Heart left ventricle (tissue), 16 donors: ENCODE measurements around the gene ORM1. TPM values are rescaled to one million over a fixed set of nuclear protein-coding genes. Genes with fewer than 3 reads are reported as not detected.

Experiments used
- ATAC-seq, 4 donors: fragments of 200-7000 bp; cut with Tn5 transposase; one replicate each; pipeline ENCODE4 v1.9.1; 2020 to 2022; ENCODE audit warnings: moderate library complexity in 4 of 4, mild to moderate bottlenecking in 3 of 4, moderate number of reproducible peaks in 1 of 4
- DNase-seq, 5 donors: peaks; one replicate each; pipeline ENCODE4 v3.0.0-alpha.2; 2020
- H3K27ac ChIP-seq, 12 donors: fragments of 200-600 bp; sonication (generic) in 4 of 12; one replicate each; pipeline versions ENCODE4 v1.5.0 to v1.8.0; 2016 to 2022; ENCODE audit warnings: mild to moderate bottlenecking in 2 of 12
- H3K27me3 ChIP-seq, 9 donors: fragments of 200-600 bp; sonication (generic) in 2 of 9; one replicate each; pipeline versions ENCODE4 v1.5.1 to v1.8.0; 2016 to 2022; ENCODE audit warnings: mild to moderate bottlenecking in 3 of 9
- H3K36me3 ChIP-seq, 9 donors: fragments of 200-600 bp; sonication (generic) in 2 of 9; one replicate each; pipeline versions ENCODE4 v1.5.0 to v1.8.0; 2018 to 2022; ENCODE audit warnings: mild to moderate bottlenecking in 2 of 9
- H3K4me1 ChIP-seq, 12 donors: fragments of 200-600 bp; sonication (generic) in 4 of 12; one replicate each; pipeline versions ENCODE4 v1.5.0 to v1.8.0; 2016 to 2022; ENCODE audit warnings: mild to moderate bottlenecking in 3 of 12
- H3K4me3 ChIP-seq, 12 donors: fragments of 200-600 bp; sonication (generic) in 4 of 12; one replicate each; pipeline versions ENCODE4 v1.5.0 to v1.8.0; 2017 to 2022; ENCODE audit warnings: mild to moderate bottlenecking in 9 of 12, moderate library complexity in 4 of 12
- H3K9me3 ChIP-seq, 12 donors: fragments of 200-600 bp; sonication (generic) in 4 of 12; one replicate each; pipeline versions ENCODE4 v1.5.0 to v1.8.0; 2016 to 2022; ENCODE audit warnings: mild to moderate bottlenecking in 1 of 12
- POLR2A ChIP-seq, 2 donors: fragments of 450-650 bp; IDR thresholded peaks; one replicate each; pipeline ENCODE4 v1.6.1; 2017; ENCODE audit warnings: antibody characterized with exemption in 2 of 2, mild to moderate bottlenecking in 2 of 2, moderate library complexity in 2 of 2
- WGBS, 4 donors: extraction: QIAGEN DNeasy Blood & Tissue Kit in 2 of 4; methylation state at CpG; one replicate each; pipeline versions ENCODE4 v1.1.5 to v1.1.7; 2013 to 2018; 5-methylcytosine and 5-hydroxymethylcytosine counted together
- intact Hi-C, 10 donors: fragments of 100-400 bp; cut with DNase I; formaldehyde crosslinking; loops; one replicate each; pipeline versions ENCODE4 v1.11.1 to v1.14.2; 2022
- polyA plus RNA-seq, 2 donors: library from polyadenylated mRNA; stranded (reverse); fragments of 200-250 nt; gene quantifications; one replicate each; pipeline ENCODE4 v1.2.3, GENCODE V29; 2013
- total RNA-seq, 9 donors: library from RNA; depleted of rRNA in 2 of 9; stranded (reverse); fragments of >200 nt in 2 of 9; fragmentation: NEBNext Ultra II Directional in 3 of 9; extraction: Animal tissue kit (Norgen Biotek cat#: 25700) in 3 of 9; gene quantifications; one replicate each; pipeline versions ENCODE4 v1.1.0 to v1.2.4, GENCODE V29; 2016 to 2023
- TF ChIP-seq, protein P1 (sequence below), 12 donors: fragments of 200-600 bp; sonication (generic) in 4 of 12; IDR thresholded peaks; one replicate each; pipeline versions ENCODE4 v1.5.0 to v1.8.0; 2018 to 2022; ENCODE audit warnings: antibody characterized with exemption in 12 of 12, mild to moderate bottlenecking in 5 of 12
- donor health status: ischemic (EF 13 %, LVEDD 7.1; RV severe dilation, severe dysfunction).
- donor health status: healthy with polysubstance abuse.
- donor health status: DM: no; HTN: yes; CAD: no.
- donor health status: DM: no; HTN: no; CAD: no.
- donor health status: ischemic (EF 25% LVEDD 6.9; RV normal size, moderate dysfunction).
- donor health status: ischemic (EF 25% LVEDD 5.7; RV mildly dilated, moderate dysfunction).
- donor health status: healthy.
- donor health status: DM: yes; HTN: yes; CAD: no.
- donor health status: ischemic (EF 35%, LVEDD 5.7; RV mildly dilated, moderate dysfunction).
- donor health status: nonischemic (EF 11% LVEDD 7.7; RV severe dilation, severe dysfunction).
- donor health status: DM: yes; HTN: yes; CAD: no.
- donor health status: PGD.
- donor health status: ischemic (EF 29% LVEDD 5.4; RV normal size, mild dysfunction).
- donor health status: nonischemic (EF 23%, LVEDD 6.1; RV moderate dilation, normal function).

Gene ORM1
- total and polyA plus RNA-seq, 11 donors = 0.51 to 1.00 (median 0.80) TPM; not detected in 8

DNA sequence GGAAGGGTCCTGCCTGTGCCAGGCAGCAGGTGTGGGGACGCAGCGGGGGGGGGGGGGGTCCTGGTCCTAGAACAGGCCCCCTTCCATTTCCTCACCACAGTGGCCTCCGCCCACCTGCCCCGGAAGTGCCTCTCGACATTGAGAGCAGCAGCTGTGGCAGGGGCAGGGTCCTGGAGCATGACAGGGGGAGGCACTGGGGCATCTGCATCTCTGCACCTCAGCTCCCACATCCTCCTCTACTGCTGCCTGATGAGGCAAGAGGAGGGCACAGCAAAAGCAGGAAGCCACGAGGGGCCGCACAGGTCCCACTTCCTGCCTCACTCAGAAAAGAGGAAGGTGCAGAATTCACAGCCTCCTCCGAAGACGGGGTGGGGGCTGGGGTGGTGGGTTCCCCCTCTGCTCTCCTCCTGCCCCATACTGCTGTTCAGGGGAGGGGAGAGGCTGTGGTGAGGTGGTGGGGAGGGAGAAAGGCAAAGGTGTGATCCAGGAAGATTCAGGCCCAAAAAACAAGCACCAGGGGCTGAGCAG is 50.1 kb downstream of the ORM1 start:
- 44 to 54% (median 50%) methylated on average over 5 to 9 of the region's 9 CpGs for WGBS, 4 donors
- peak overlapping the region in 1 of 12 donors; percentile 29 for H3K4me3 ChIP-seq
- peak; percentile 60 to 84 (median 68) for DNase-seq
- intact Hi-C loops = no loop called here
- ATAC-seq = peak; percentile 49 to 86 (median 66)
- H3K36me3 ChIP-seq = peaks cover 0 to 77% (median 29%) of the 10 kb centered on the region in 9 donors
- peaks cover 0 to 82% (median 13%) of the 10 kb centered on the region in 12 donors for H3K4me1 ChIP-seq
- H3K9me3 ChIP-seq = no peaks in the 10 kb centered on the region
- no peak for TF ChIP-seq POLR2A (IDR thresholded peaks at IDR 0.05)
- TF ChIP-seq, protein P1, sequence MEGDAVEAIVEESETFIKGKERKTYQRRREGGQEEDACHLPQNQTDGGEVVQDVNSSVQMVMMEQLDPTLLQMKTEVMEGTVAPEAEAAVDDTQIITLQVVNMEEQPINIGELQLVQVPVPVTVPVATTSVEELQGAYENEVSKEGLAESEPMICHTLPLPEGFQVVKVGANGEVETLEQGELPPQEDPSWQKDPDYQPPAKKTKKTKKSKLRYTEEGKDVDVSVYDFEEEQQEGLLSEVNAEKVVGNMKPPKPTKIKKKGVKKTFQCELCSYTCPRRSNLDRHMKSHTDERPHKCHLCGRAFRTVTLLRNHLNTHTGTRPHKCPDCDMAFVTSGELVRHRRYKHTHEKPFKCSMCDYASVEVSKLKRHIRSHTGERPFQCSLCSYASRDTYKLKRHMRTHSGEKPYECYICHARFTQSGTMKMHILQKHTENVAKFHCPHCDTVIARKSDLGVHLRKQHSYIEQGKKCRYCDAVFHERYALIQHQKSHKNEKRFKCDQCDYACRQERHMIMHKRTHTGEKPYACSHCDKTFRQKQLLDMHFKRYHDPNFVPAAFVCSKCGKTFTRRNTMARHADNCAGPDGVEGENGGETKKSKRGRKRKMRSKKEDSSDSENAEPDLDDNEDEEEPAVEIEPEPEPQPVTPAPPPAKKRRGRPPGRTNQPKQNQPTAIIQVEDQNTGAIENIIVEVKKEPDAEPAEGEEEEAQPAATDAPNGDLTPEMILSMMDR (IDR thresholded peaks at IDR 0.05) = no peak
- H3K27me3 ChIP-seq = no peaks in the 10 kb centered on the region
- peak overlapping the region in 6 of 12 donors; percentile 24 to 84 (median 34) for H3K27ac ChIP-seq

DNA sequence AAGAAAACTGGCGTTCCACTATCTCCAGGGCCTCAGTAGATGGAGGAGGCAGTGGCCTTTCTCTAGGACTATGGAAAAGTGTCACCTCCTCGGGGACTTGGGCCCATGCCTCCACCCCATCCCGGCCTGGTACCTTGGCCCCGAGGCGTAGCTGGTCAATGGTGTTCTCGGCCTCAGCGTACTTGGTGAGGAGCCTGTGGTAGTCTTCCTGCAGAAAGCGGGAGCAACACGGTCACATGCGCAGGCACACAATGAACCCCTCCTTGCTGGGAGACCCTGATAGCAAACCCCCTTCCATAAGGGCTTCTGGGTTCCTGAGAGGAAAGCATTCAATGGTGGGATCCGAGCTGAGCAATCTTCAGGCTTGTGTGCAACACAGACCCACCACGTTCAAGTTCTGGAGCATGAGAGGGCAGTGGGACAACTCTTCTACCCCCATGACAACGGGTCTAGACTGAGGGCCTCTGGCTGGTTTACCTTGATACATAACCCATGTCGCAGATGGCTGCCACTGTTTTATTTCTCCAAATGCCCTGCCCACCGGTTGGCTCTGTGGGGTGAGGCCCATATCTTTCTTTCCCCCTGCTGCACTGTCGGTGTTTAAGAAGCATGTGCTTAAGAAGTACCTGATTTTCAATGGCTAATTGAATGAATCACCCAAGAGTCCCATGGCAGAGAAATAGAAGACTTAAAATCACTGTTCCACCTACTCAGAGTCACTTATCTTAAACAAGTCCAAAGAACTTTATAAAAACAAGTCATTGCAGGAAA is 51.2 kb downstream of the ORM1 start:
- Histone ChIP-seq H3K4me1 (peaks cover 0 to 78% (median 13%) of the 10 kb centered on the region in 12 donors), H3K27me3 (no peaks in the 10 kb centered on the region), H3K36me3 (peaks cover 0 to 77% (median 26%) of the 10 kb centered on the region in 9 donors), H3K9me3 (no peaks in the 10 kb centered on the region), H3K4me3 (no peak overlapping the region), H3K27ac (peak overlapping the region in 1 of 12 donors; percentile 84)
- ATAC-seq (no peak), DNase-seq (no peak)
- 91 to 94% (median 92%) methylated on average over 14 to 16 of the region's 16 CpGs for WGBS, 4 donors
- TF ChIP-seq, protein P1 (IDR thresholded peaks at IDR 0.05) = no peak
- no peak for TF ChIP-seq POLR2A (IDR thresholded peaks at IDR 0.05)
- intact Hi-C loops = no loop called here

DNA sequence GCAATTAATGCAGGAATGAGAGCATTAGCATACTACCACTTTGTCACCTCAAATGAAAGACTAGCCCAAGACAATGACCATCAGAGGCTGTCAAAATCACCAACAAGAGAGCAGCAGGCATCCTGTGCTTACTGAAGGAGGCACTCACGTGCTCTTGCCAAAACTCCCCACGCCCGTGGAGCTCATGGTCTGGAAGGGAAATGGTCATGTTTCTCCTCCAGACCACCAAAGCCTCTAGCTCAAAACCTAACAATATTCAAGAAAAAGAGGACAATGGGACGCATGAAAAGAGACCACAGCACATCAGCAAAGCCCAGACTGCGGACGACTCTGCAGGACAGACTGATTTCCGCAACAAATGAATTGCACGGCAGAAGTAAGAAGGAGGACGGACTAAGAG is 52.0 kb downstream of the ORM1 start:
- peak overlapping the region in 1 of 12 donors; percentile 84 for H3K27ac ChIP-seq
- no peaks in the 10 kb centered on the region for H3K27me3 ChIP-seq
- TF ChIP-seq, protein P1 (IDR thresholded peaks at IDR 0.05) = no peak
- TF ChIP-seq POLR2A (IDR thresholded peaks at IDR 0.05) = no peak
- no peak overlapping the region for H3K4me3 ChIP-seq
- peaks cover 0 to 77% (median 13%) of the 10 kb centered on the region in 12 donors for H3K4me1 ChIP-seq
- H3K36me3 ChIP-seq = peaks cover 0 to 79% (median 33%) of the 10 kb centered on the region in 9 donors
- DNase-seq (no peak), ATAC-seq (no peak)
- intact Hi-C loops = no loop called here
- 83 to 86% (median 86%) methylated on average over 9 of the region's 9 CpGs for WGBS, 4 donors
- no peaks in the 10 kb centered on the region for H3K9me3 ChIP-seq

GRCh38 chr9:114375386-114376175 is 52.7 kb downstream of the ORM1 start:
- Histone ChIP-seq H3K36me3 (peaks cover 0 to 80% (median 39%) of the 10 kb centered on the region in 9 donors), H3K27me3 (no peaks in the 10 kb centered on the region), H3K4me3 (no peak overlapping the region), H3K4me1 (peaks cover 0 to 74% (median 13%) of the 10 kb centered on the region in 12 donors), H3K27ac (peak overlapping the region in 1 of 12 donors; percentile 84), H3K9me3 (no peaks in the 10 kb centered on the region)
- no peak for ATAC-seq
- DNase-seq = no peak
- 91 to 95% (median 93%) methylated on average over 9 of the region's 9 CpGs for WGBS, 4 donors
- TF ChIP-seq POLR2A (IDR thresholded peaks at IDR 0.05) = no peak
- TF ChIP-seq, protein P1 (IDR thresholded peaks at IDR 0.05) = no peak
- intact Hi-C loops = no loop called here
